HepG2 (cell line): Measurements from ENCODE around the gene GDF7. TPM values are rescaled to one million over a fixed set of nuclear protein-coding genes. Genes with fewer than 3 reads are reported as not detected.

Experiments used
- ATF3 ChIP-seq: sonication (generic); formaldehyde crosslinking; IDR thresholded peaks from 2 replicates; pipeline ENCODE4 v1.4.0; 2020; ENCODE audit warnings: missing genetic modification reagents
- CBX5 ChIP-seq: sonication (generic); formaldehyde crosslinking; IDR thresholded peaks from 2 replicates; pipeline ENCODE4 v1.4.0; 2020; ENCODE audit warnings: missing genetic modification reagents, borderline replicate concordance
- DNMT1 ChIP-seq: sonication (generic); formaldehyde crosslinking; IDR thresholded peaks from 2 replicates; pipeline ENCODE4 v1.5.1; 2020; ENCODE audit warnings: mild to moderate bottlenecking, missing genetic modification reagents
- GLI4 ChIP-seq: sonication (generic); formaldehyde crosslinking; IDR thresholded peaks from 2 replicates; pipeline ENCODE4 v1.5.1; 2020; ENCODE audit warnings: missing genetic modification reagents, mild to moderate bottlenecking, moderate library complexity, borderline replicate concordance
- HMGXB4 ChIP-seq, 2 experiments: sonication (generic) in 1 of 2; formaldehyde crosslinking in 1 of 2; IDR thresholded peaks; 2 replicates each; pipeline versions ENCODE4 v1.4.0 to v1.6.1; 2018 to 2020; ENCODE audit warnings: missing genetic modification reagents in 2 of 2, borderline replicate concordance in 1 of 2, low read depth in 1 of 2, mild to moderate bottlenecking in 1 of 2, missing biosample characterization in 1 of 2
- IKZF1 ChIP-seq: fragments of 450-650 bp; IDR thresholded peaks from 2 replicates; pipeline ENCODE4 v1.7.1; 2016
- ISL2 ChIP-seq: sonication (generic); formaldehyde crosslinking; IDR thresholded peaks from 2 replicates; pipeline ENCODE4 v1.5.0; 2020; ENCODE audit warnings: missing genetic modification reagents
- MTERF4 ChIP-seq: sonication (generic); formaldehyde crosslinking; IDR thresholded peaks from 2 replicates; pipeline ENCODE4 v1.8.0; 2023; ENCODE audit warnings: mild to moderate bottlenecking, missing genetic modification reagents
- TBP ChIP-seq: sonication (generic); formaldehyde crosslinking; IDR thresholded peaks from 2 replicates; pipeline ENCODE4 v1.5.0; 2020; ENCODE audit warnings: missing genetic modification reagents
- TCF12 ChIP-seq, 2 experiments: fragments of 450-650 bp in 1 of 2; sonication (generic) in 1 of 2; formaldehyde crosslinking in 1 of 2; IDR thresholded peaks; 2 replicates each; pipeline versions ENCODE4 v1.6.1 to v1.8.0; 2017 to 2022; ENCODE audit warnings: antibody characterized with exemption in 1 of 2, mild to moderate bottlenecking in 1 of 2, missing genetic modification reagents in 1 of 2, moderate library complexity in 1 of 2
- TRIM22 ChIP-seq: fragments of 450-650 bp; IDR thresholded peaks from 2 replicates; pipeline ENCODE4 v1.6.1; 2017
- ZFP37 ChIP-seq: sonication (generic); formaldehyde crosslinking; IDR thresholded peaks from 2 replicates; pipeline ENCODE4 v1.4.0; 2020; ENCODE audit warnings: missing genetic modification reagents, borderline replicate concordance
- ZMAT5 ChIP-seq: sonication (generic); formaldehyde crosslinking; IDR thresholded peaks from 2 replicates; pipeline ENCODE4 v1.5.0; 2020; ENCODE audit warnings: mild to moderate bottlenecking, low read depth, missing genetic modification reagents, borderline replicate concordance
- ZNF263 ChIP-seq: sonication (generic); formaldehyde crosslinking; IDR thresholded peaks from 2 replicates; pipeline ENCODE4 v1.4.0; 2020; ENCODE audit warnings: missing genetic modification reagents
- ZNF343 ChIP-seq: sonication (generic); formaldehyde crosslinking; IDR thresholded peaks from 2 replicates; pipeline ENCODE4 v1.4.0; 2020; ENCODE audit warnings: mild to moderate bottlenecking, missing genetic modification reagents
- ZNF484 ChIP-seq: sonication (generic); formaldehyde crosslinking; IDR thresholded peaks from 2 replicates; pipeline ENCODE4 v1.5.1; 2020; ENCODE audit warnings: mild to moderate bottlenecking, low read depth, missing genetic modification reagents, borderline replicate concordance
- ZSCAN30 ChIP-seq: sonication (generic); formaldehyde crosslinking; IDR thresholded peaks from 2 replicates; pipeline ENCODE4 v1.5.0; 2020; ENCODE audit warnings: mild to moderate bottlenecking, missing genetic modification reagents
- polyA plus RNA-seq, 8 experiments: library from polyadenylated mRNA; depleted of rRNA in 3 of 8; stranded (reverse) in 7 of 8; unstranded in 1 of 8; fragments of >200 nt; fragmentation: Illumina TruSeq in 4 of 8; extraction: Trizol in 4 of 8; gene quantifications; 2 replicates each; pipeline versions ENCODE4 v1.2.1 to v1.2.3, GENCODE V29; 2011 to 2016; ENCODE audit warnings: low read depth in 4 of 8, missing spikeins in 1 of 8, mixed read lengths in 1 of 8; ENCODE audit not compliant: insufficient read depth in 1 of 8
- total RNA-seq, 5 experiments: library from RNA; depleted of rRNA; stranded (reverse); fragments of >200 nt; fragmentation: Illumina TruSeq; extraction: Trizol; gene quantifications; 2 replicates each; pipeline ENCODE4 v1.2.3, GENCODE V29; 2016; ENCODE audit warnings: low read depth in 1 of 5
- TF ChIP-seq, protein P1 (sequence below): sonication (generic); formaldehyde crosslinking; IDR thresholded peaks from 2 replicates; pipeline ENCODE4 v1.5.1; 2020; ENCODE audit warnings: missing genetic modification reagents, mild to moderate bottlenecking, borderline replicate concordance
- TF ChIP-seq, protein P2 (sequence below): sonication (generic); formaldehyde crosslinking; IDR thresholded peaks from 2 replicates; pipeline ENCODE4 v1.8.0; 2022; ENCODE audit warnings: missing genetic modification reagents, mild to moderate bottlenecking, borderline replicate concordance
- TF ChIP-seq, protein P3 (sequence below): sonication (generic); formaldehyde crosslinking; IDR thresholded peaks from 2 replicates; pipeline ENCODE4 v1.9.0; 2022; ENCODE audit warnings: low read depth, missing genetic modification reagents

The GDF7 gene
- total and polyA plus RNA-seq, 2 of the 13 experiments (the other 11 are each of a cell fraction or from before 2014, with no cell fraction given): 1.6 to 15.0 TPM

DNA sequence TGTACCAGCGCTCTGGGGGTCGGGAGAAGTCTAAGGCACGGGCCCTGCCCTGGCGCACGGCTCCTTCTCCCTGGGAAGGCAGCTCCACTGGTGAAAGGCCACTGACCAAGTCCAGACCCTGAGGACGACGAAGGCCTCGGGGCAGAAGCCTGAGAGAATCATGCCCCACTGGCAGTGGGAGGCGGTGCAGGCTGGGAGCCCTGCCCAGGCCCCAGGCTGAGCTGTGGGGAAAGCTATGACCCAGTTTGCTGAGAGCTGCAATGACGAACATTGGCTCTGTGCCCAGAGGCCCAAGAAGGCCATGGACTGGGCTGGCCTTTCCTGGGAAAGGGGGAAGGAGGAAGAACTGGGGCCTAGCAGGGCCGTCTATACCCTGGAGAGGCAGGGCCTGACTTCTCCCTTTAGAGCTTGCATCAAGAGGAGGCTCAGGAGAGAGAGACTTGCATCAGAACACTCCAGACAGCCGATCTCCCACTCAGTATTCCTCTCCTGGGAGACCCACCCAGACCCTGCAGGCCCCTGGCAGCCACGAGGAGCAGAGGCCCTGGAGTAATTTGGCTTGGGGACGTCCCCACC lies 49.0 kb upstream of the GDF7 start (continued):
- TF ChIP-seq HMGXB4 (CRISPR knock-in tag; IDR thresholded peaks at IDR 0.05; ENCODE audit: borderline replicate concordance in 1 of 2, low read depth in 1 of 2) (peak in 1 of 2 experiments; percentile 66; a peak in 1 of 4 replicates), ZFP37 (CRISPR knock-in tag) (peak; percentile 85), ATF3 (CRISPR knock-in tag) (no peak), MTERF4 (CRISPR knock-in tag) (peak; percentile 81; the same call in 1 of the 2 replicates), TCF12 (IDR thresholded peaks at IDR 0.05) (no peak), TCF12 (CRISPR knock-in tag; IDR thresholded peaks at IDR 0.05) (no peak), IKZF1 (no peak), CBX5 (CRISPR knock-in tag) (peak; percentile 60; the same call in 1 of the 2 replicates), ZNF484 (no peak), DNMT1 (no peak), ZNF343 (CRISPR knock-in tag) (no peak), ZNF263 (CRISPR knock-in tag) (0 out of 2 replicates have a peak, but pooled peaks have one; percentile 26), ZMAT5 (no peak), TBP (no peak), GLI4 (CRISPR knock-in tag) (no peak), ZSCAN30 (0 out of 2 replicates have a peak, but pooled peaks have one; percentile 7), ISL2 (CRISPR knock-in tag) (peak; percentile 61; the same call in 1 of the 2 replicates), TRIM22 (no peak)
- TF ChIP-seq, protein P1, sequence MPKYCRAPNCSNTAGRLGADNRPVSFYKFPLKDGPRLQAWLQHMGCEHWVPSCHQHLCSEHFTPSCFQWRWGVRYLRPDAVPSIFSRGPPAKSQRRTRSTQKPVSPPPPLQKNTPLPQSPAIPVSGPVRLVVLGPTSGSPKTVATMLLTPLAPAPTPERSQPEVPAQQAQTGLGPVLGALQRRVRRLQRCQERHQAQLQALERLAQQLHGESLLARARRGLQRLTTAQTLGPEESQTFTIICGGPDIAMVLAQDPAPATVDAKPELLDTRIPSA (CRISPR knock-in tag): no peak
- TF ChIP-seq, protein P2, sequence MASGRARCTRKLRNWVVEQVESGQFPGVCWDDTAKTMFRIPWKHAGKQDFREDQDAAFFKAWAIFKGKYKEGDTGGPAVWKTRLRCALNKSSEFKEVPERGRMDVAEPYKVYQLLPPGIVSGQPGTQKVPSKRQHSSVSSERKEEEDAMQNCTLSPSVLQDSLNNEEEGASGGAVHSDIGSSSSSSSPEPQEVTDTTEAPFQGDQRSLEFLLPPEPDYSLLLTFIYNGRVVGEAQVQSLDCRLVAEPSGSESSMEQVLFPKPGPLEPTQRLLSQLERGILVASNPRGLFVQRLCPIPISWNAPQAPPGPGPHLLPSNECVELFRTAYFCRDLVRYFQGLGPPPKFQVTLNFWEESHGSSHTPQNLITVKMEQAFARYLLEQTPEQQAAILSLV: peak; percentile 81; the same call in 1 of the 2 replicates
- TF ChIP-seq, protein P3, sequence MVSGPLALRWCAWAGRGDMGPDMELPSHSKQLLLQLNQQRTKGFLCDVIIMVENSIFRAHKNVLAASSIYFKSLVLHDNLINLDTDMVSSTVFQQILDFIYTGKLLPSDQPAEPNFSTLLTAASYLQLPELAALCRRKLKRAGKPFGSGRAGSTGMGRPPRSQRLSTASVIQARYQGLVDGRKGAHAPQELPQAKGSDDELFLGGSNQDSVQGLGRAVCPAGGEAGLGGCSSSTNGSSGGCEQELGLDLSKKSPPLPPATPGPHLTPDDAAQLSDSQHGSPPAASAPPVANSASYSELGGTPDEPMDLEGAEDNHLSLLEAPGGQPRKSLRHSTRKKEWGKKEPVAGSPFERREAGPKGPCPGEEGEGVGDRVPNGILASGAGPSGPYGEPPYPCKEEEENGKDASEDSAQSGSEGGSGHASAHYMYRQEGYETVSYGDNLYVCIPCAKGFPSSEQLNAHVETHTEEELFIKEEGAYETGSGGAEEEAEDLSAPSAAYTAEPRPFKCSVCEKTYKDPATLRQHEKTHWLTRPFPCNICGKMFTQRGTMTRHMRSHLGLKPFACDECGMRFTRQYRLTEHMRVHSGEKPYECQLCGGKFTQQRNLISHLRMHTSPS (CRISPR knock-in tag): peak; percentile 92; the same call in 1 of the 2 replicates
